CD4-positive, alpha-beta T cell treated with Interleukin-17A for 1 hour (primary cell): ENCODE measurements around the gene RIPK1.
"Not testable (repeated sequence)": the region's sequence is repeated elsewhere in the genome, so short reads cannot be mapped to it uniquely, and the experiment has no call there.

ENCODE experiments used
- DNase-seq: peaks from one replicate; pipeline ENCODE4 v3.0.0-alpha.2; 2020

Gene RIPK1

DNA sequence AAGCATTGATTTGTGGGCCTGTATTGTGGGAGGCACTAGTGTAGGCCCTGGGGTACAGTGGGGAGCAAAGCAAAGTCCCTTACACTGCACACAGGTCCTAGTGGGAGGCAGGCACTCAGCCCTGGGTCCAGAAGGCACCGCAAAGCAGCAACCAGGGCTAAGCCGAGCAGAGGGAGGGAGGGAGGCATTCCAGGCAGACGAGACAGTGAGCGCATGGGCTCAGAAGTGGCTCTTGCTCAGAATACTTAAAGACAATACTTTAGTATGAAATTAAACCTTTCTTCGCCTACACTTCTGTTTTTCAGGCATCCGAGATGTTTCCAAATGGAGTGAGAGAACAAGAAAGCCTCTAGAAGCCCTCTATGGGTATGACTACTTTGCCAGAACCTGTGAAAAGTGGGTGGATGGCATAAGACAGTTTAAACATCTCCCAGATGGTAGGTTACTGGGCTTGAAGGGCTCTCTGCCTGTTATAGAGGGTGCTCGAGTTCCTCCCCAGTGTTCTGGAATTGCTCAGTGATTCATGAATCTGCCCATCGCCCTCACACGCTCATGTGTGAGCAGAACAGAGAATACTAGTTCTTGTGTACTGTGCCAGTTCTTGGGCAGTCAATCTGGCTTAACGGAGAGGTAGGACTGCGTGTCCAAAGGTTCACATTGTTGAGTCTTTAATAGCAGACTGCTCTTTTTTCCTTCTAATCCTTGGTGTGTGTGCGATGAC, 68.9 kb downstream of the RIPK1 start:
- DNase-seq, result no peak

DNA sequence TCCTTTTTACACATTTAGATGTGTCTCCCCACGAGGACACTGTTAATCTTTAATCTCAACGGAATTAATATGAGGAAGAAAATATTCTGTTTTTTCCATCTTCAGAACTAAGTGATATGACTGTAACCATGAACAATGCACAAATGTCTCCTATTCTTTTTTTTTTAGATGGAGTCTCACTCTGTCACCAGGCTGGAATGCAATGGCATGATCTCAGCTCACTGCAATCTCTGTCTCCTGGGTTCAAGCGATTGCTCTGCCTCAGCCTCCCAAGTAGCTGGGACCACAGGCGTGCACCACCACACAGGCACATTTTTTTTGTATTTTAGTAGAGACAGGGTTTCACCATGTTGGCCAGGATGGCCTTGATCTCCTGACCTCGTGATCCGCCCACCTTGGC, 69.6 kb downstream of the RIPK1 start:
- DNase-seq, result not testable (repeated sequence)

DNA sequence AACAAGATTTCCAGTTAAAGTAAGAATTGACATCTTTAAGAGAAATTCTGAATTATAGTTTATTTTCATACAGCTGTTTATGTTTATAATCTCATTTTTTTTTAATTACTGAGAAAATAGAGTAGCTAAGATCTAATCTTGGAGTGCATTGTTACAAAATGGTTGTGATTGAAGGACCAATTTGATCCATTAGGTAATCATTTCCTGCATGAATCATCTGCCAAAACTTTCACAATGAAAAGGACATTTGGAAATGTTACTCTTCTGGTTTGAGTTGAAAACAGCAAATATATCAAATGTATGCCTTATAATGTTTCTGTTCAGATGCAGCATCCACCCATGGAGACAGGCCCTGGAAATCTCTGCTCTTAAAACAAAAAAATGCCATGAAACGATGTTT, 70.0 kb downstream of the RIPK1 start:
- DNase-seq, result no peak

DNA sequence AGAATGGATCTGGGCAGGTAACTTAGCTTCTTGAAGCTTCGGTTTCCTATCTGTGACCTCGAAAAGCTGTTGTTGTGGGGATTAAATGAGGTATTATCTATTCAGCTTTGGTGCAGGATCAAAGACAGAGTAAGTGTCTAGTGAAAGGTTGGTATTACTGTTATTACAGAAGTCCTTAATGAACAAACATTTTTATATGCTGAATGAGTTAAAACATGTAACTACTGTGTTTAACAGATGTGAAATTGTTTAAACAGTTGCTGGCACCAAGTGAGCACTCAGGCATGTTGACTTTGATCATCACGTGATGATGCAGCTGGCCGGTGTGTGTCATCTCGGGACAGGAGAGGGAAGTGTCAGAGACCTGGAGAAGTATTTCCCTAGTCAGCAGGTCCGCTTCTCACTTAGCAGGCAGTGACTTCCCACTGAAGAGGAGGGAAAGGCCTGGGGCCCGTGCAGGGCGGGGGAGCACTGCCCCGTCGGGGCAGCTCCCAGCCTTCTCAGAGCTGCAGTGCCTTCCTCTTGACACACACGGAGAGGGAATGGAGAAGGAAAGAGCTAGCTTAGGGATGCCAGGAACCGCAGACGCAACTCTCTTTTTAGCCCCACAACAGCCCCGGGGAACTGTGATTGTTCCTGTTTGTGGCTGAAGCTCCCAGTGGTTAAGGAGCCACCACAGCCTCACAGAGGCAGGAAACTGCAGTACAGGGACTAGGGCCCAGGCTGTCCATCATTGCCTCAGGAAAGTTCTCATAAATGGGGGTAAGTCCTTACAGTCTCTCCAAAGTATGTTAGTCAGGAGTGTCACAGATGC, 71.0 kb downstream of the RIPK1 start:
- no peak for DNase-seq

DNA sequence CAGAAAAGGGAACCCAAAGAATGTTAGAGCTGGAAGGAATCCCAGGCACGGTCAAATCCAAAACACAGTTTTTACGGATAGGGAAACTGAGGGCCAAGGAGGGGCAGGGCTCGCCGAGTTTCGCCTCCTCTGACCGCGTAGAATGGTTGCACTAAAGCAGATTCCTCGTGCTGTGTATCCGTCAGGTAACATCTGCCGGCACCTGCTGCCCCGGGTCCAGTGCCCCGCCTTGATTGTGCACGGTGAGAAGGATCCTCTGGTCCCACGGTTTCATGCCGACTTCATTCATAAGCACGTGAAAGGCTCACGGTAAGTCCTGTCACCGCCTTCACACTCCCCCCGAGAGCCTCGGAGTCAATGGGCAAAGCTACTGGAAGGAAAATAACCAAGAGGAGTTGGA, 71.9 kb downstream of the RIPK1 start:
- DNase-seq, result no peak

DNA sequence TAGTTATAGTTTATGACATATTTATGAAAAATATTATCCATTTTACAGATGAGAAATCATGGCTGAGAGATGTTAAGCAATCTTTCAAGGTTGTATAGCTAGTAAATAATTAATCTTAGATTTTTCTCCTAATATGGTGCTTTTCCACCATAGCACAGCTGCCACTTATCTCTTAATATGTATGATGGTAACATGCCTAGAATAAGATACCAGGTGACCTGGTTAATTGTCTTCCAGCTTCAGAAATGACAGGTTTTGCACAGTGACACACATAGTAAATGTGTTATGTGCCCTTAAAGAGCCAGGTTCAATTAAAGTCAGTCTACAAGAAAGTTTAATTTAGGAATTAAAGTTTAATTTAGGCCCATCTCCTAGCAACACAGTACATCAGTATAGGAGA, 74.2 kb downstream of the RIPK1 start:
- DNase-seq, result no peak

DNA sequence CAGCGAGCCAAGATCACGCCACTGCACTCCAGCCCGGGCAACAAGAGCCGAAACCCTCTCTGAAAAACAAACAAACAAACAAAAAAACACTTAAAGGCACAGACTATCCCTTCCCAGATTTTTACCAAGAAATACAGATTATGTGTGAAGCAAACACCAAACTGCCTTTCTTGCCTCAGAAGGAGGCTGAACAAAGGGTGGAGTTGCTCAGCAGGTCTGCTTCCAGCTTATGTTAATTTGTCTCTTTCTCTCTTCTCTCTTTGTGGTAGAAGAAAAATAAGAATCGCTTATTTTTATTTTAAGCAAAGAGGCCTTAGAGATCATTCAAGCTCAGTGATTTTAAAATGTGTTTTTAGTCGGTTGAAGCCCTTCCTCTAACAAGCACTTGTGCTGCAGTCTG, 74.9 kb downstream of the RIPK1 start:
- no peak for DNase-seq

DNA sequence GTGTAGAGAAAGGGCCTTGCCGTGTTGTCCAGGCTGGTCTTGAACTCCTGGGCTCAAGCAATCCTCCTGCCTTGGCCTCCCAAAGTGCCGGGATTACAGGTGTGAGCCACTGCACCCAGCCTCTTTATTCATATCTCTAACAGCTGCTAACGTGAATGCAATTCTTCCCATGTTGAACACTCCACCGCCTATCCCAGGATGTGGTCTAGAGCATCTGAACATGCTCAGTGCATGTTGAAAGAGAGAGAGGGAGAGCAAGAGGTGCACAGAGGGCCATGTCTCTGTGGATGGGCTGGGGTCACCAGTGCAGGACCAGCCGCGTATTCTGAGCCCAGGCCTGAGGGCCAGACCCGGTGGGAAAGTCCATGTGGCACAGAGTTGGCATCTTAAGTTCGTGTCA, 76.3 kb downstream of the RIPK1 start:
- DNase-seq, result no peak

DNA sequence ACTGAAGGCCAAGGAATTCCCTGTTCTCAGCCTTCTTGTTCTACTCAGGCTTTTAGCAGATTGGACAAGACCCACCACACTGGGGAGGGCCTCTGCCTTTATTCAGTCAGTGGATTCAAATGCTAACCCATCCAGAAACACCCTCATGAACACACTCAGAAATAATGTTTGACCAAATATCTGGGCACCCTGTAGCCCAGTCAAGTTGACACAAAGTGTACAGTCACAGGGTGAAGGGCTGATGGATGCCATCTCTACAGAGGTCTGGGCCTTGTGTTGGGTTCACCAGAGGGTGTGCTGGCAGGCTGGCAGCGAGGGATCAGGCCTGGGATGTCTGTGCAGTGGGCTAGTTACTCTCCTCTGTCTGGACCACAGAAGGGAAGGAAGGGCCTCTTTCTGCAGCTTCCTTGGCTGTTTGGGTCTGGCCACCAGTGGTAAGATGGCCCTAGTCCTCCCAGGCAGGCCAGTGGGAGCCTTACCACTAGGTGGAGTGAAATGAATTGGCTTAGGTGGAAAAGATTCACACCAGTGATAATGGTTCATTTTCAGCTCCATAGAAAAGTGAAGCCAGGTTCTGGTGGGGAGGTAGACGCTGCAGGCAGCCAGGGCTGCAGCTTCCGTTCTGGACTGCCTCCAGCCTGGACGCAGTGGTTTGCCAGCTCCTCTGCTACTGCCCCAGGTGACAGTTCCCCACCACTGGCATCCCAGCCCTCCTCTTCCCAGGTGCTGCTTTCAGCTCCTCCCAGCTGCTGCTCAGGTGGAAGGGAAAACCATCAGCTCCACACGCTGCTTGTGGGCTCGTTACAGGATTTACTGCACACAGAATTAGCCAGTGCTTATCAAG, 79.8 kb downstream of the RIPK1 start:
- no peak for DNase-seq

DNA sequence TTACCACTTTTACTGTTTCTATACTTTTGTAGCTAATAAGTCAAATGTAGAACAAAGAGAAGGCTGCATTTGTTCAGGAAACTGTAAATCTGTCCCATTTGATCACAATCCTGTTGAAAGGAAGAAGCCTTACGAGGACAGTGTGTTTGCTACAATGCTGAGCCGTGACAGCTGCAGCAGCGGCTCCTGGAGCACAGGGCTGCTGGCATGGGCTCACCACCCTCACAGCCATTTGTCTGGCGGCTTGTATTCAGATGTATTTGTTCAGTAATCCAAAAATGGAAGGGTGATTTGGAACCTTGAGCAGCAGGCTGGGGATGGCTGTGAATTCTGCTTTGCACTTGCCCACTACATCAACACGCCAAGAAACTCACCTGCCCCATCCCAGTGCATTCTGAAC, 83.4 kb downstream of the RIPK1 start:
- no peak for DNase-seq

DNA sequence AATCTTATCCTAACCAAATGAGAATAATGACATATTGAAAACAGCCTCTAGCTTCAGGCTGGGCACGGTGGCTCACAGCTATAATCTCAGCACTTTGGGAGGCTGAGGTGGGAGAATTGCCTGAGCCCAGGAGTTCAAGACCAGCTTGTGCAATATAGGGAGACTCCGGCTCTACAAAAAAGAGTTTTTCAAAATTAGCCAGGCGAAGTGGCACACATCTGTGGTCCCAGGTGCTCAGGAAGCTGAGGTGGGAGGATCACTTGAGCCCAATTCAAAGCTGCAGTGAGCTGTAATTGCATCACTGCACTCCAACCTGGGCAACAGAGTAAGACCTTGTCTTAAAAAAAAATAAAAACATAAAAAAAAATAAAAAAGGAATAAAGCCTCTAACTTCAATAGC, 84.4 kb downstream of the RIPK1 start:
- DNase-seq, result no peak

DNA sequence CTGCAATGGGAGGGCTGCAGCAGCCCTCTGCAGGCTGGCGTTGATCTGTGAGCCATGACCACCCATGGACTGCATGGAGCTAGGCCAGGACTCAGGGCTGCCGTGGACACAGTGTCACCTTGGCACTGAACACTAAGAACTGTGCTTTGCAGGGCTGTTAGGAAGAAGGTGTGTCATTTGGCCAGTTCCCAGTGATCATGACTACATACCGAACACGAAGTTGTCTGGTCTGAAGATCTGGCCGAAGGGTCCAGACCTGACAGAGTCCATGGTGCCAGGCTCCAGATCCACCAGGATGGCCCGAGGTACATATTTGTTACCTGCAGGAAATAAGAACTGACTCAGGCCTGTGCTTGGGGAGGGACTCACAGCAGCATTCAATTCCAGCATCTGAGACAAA, 87.1 kb downstream of the RIPK1 start:
- DNase-seq, result not testable (repeated sequence)

DNA sequence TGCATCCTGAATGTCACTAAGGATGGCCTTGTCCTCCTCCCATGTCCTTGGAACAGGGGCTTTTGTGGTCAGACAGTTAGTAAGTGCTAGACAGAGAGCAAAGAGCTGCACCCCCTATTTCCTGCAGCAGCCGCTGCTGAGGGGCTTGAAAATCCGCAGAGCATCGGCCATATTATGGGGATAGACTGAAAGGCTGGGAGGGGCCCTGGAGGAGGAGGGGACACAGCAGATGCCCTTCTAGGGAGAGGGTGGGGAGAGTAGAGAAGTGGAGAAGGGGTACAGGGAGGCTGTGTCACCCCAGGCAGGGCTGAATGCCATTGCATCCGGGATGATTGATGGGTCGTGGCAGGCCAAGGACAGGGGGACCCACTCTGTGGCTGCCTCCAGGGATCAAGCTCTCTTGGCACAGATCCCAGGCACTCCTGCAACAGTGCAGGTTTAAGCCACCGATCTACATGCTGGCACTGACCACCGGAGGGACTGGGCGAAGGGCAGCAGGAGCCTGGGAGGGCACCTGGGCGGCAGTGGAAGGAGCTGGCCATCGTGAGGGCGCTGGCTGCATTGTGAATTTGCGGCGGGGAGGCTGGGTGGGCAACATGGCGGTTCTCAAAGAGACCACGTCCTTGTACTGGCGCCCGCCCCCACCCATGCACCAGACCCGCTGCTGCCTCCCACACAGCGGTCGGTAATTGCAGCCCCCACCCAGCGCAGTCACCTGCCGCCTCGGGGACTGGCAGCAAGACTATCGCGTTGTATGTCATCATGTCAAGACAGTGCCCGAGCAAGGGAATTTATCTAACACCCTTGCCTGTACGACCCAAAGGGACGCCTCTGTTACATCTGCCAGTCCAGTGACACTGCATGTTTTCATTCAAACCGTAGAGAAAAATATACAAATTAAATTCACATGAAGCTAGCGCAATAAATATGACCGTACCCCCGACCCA, 88.2 kb downstream of the RIPK1 start:
- DNase-seq, result peak; percentile 41

DNA sequence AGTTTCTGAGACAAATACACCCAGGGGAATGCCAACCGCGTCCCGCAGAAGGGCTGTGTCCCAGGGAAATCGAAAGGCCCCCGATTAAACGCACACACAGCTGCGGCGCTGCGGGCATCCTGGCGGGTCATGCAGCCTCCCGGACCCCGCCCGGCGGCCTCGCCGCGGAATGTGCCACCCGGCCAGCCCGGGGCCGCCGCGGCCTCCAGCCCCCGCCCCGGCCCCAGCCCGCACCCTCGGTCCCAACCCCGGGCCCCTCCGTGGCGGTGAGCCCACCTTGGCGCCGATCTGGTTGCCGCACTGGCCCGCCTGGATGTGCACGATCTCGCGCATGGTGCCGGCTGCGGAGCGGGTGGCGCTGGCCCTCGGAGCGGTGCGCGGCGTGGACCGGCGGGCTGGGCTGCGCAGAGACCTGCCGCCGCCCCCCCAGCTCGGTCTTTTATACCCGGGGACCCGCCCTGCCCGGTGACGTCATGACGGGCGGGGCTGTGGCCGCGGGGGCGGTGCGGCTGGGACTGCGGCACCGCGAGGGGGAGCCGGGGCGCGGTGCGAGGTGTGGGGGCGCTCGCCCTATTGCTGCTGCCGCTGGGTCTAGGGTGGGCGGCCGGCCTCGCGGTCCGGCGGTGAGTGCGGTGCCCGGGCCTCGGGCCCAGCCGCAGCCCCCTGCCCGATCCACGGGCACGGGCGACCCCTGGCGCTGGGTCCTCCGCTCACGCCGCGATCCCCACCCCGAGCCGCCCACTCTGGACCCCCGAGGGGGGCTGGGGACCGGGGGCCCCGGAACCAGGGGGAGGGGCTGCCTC, 89.0 kb downstream of the RIPK1 start, which contains the start of gene TUBB2A:
Gene TUBB2A, minus strand, starts transcription at position 414 of the 803 bp plus-strand sequence. Its CDS starts 81 bp downstream, at position 333.
- DNase-seq, result peak; percentile 87

DNA sequence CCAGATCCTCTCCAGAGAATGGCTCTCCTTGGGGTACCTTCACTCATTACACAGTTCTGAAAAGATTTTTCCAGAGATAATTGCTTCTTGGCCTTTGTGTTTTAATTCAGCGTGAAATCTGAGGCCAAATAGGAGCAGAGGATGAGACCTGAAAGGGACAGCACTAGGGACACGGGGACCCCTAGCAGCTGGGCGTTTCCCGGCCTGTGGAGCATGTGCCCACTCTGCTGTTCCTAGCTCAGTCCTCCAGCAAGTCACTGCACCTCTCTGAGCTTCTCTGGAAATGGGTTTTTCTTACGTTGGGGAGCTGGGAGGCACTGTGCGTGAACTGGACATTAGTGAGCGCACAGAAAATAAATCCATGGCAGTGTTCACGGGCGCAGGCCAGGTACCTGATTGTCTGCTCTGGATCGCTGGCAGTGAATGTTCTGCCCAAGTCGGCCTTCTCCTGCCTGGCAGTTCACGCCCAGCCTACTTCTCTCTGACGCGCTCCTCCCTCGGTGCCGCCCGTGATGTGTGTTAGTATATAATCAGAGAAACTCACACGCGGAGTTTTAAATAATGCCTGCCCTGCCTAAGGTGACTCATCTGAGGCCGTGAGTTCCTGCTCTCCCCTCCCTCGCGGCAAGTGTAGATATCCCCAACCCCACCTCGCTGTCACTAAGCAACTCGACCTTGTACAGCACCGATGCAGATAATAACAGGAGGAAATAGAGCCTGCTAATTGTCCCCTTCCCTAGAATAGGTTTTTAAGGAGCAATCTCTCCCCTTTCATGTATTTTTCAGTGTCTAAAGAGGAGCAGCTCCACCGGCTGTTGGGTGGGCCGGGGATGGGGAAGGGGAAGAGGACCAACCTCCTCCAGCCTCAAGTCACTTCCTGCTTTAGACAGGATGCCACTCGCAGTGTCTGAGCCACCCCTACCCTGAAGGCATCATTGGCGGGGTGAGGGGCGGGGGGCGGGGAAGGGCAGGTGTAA, 91.8 kb downstream of the RIPK1 start:
- peak; percentile 84 for DNase-seq

DNA sequence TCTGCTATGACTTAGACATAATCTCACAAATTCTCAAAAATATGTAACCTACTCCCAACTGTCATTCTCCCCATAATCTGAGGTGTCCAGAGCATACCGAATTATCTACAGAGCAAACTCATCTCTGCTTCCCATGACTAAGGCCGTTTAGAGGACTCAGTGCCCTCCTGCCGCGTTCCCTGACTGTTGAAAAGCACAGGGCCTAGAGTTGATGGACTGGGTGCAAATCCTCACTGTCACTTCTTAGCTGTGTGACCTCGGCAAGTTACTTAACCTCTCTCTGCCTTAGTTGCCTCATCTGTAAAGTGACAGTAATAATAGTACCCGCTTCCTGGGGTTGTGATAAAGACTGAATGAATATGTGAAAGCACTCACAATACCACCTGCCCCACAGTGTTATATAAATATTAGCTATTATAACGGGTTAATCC, 93.8 kb downstream of the RIPK1 start:
- no peak for DNase-seq

DNA sequence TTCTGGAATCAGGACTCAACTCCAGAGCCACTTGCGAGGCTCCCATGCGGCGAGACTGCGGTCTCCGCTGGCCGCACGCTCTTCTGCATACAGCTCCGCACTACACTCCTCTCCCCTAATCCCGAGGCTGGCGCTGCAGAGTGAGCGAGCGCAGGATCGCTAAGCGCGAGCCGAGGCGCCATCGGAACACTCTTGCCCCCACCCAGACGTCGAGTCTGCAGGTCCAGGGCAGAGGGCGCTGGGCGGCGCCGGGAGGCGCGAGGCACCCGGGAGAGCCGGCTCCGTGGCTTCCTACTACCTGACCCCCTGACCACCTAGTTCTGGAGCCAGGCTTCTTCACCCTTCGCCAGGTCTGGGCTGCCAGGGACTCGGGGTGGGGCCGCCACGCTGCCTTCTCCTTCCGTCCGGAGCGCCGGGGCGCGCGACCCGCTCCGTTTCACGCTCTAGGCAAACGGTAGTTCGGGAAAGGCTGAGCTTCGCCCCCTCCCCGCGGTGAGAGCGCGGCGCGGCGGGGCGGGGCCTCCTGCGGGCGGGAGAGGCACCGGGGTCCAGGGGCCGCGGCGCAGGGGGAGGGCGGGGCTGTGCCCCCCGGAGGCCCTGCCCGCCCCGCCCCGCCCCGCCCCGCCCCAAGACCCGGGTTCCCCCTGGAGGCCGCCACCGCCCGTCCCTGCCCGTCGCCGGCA, 94.4 kb downstream of the RIPK1 start:
- DNase-seq, result peak; percentile 70

DNA sequence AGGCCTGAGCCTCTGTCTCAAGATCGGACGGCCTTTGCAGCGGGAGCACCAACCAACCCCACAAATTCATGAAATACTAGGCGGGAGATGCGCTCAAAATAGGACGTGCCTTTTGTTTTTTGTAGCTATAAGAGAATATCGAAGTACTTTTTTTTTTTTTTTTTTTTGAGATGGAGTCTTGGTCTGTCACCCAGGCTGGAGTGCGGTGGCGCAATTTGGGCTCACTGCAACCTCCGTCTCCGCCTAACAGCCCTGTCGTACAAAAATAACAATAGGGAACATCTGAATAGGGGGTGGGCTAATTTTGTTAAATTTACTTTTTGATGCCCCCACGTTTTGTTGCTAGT, 94.9 kb downstream of the RIPK1 start:
- no peak for DNase-seq

DNA sequence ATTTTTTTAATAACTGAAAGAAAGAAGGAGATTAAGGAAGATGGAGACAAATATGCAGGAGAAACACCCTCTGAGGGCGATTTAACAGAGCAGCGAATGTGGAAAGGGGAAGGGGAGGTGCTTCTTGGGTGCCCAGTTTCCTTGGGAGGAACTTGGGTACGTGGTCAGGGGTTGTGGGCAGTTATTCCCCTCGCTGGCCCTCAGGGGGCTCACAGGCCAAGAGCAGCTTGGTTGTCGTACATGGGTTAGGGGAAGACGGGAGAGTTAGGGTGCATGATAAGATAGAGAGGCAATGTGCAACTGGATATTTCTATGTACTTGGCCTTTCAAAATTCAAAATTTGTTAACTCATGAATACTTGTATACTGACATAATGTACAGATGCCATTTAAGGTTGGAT, 96.1 kb downstream of the RIPK1 start:
- no peak for DNase-seq
